GM19395 (cell line): ENCODE results near the gene CIDEA.

Source experiments
- ATAC-seq: cut with Tn5 transposase; IDR thresholded peaks from one replicate; pipeline ENCODE4 v1.9.1; 2021; ENCODE audit warnings: mild to moderate bottlenecking, moderate library complexity; ENCODE audit not compliant: unreplicated experiment

Gene CIDEA

GRCh38 chr18:12262748-12263147, 8.6 kb downstream of the CIDEA start:
- no peak for ATAC-seq

- ATAC-seq, result no peak
Observed at GRCh38 chr18:12264864-12265263, 10.7 kb downstream of the CIDEA start.

- ATAC-seq, result peak; percentile 72
Observed at GRCh38 chr18:12271376-12272235, 17.4 kb downstream of the CIDEA start.

- ATAC-seq, result no peak
Observed at GRCh38 chr18:12274793-12275192, 20.6 kb downstream of the CIDEA start.

- ATAC-seq, result no peak
Observed at GRCh38 chr18:12276736-12277554, 22.8 kb downstream of the CIDEA start.

GRCh38 chr18:12278215-12278671, 24.1 kb downstream of the CIDEA start:
- ATAC-seq, result no peak

- no peak for ATAC-seq
Observed at GRCh38 chr18:12278741-12279682, 24.9 kb downstream of the CIDEA start.

GRCh38 chr18:12279781-12280531, 25.8 kb downstream of the CIDEA start:
- no peak for ATAC-seq

- ATAC-seq, result no peak
Observed at GRCh38 chr18:12281861-12282260, 27.7 kb downstream of the CIDEA start.

- ATAC-seq, result no peak
Observed at GRCh38 chr18:12282442-12283039, 28.4 kb downstream of the CIDEA start.

- ATAC-seq, result no peak
Observed at GRCh38 chr18:12283256-12283655, 29.1 kb downstream of the CIDEA start.

GRCh38 chr18:12283666-12284065, 29.5 kb downstream of the CIDEA start:
- no peak for ATAC-seq

- no peak for ATAC-seq
Observed at GRCh38 chr18:12287131-12287681, 33.0 kb downstream of the CIDEA start.

- ATAC-seq, result no peak
Observed at GRCh38 chr18:12287684-12288402, 33.7 kb downstream of the CIDEA start.

- ATAC-seq, result no peak
Observed at GRCh38 chr18:12288403-12288755, 34.2 kb downstream of the CIDEA start.

- ATAC-seq, result no peak
Observed at GRCh38 chr18:12290086-12290485, 35.9 kb downstream of the CIDEA start.

GRCh38 chr18:12291161-12291560, 37.0 kb downstream of the CIDEA start:
- ATAC-seq, result no peak

- no peak for ATAC-seq
Observed at GRCh38 chr18:12291690-12292089, 37.5 kb downstream of the CIDEA start.

GRCh38 chr18:12293831-12294230, 39.7 kb downstream of the CIDEA start:
- ATAC-seq, result no peak
